Measurements from ENCODE around the gene POLR1A.

DNA sequence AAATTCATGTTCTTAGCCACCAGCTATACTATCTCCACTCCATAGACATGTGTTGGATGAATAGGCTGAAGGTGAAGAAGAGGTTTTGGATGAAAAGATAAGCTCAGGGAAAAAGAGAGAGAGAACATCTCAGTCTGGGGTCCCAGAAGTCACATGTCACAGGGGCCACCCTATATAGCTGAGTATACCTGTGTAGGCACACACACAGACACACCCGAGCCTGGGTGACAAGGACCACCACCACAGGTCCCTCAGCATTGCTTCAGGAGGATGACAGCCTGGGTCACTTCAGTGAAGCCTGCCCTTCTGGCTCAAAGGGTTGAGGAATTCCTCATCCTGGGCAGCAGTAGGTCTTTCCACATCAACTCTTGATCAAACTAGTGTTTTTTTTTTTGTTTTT is 56.2 kb downstream of the POLR1A start:
- TF ChIP-seq, protein P1, sequence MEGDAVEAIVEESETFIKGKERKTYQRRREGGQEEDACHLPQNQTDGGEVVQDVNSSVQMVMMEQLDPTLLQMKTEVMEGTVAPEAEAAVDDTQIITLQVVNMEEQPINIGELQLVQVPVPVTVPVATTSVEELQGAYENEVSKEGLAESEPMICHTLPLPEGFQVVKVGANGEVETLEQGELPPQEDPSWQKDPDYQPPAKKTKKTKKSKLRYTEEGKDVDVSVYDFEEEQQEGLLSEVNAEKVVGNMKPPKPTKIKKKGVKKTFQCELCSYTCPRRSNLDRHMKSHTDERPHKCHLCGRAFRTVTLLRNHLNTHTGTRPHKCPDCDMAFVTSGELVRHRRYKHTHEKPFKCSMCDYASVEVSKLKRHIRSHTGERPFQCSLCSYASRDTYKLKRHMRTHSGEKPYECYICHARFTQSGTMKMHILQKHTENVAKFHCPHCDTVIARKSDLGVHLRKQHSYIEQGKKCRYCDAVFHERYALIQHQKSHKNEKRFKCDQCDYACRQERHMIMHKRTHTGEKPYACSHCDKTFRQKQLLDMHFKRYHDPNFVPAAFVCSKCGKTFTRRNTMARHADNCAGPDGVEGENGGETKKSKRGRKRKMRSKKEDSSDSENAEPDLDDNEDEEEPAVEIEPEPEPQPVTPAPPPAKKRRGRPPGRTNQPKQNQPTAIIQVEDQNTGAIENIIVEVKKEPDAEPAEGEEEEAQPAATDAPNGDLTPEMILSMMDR (IDR thresholded peaks at IDR 0.05; ENCODE audit: insufficient read depth, low read depth, low read length): no peak
- no peak for TF ChIP-seq EZH2 (IDR thresholded peaks at IDR 0.05; ENCODE audit: insufficient read depth, low read length)
